ENCODE measurements around the gene KLHL8.
"Not testable (repeated sequence)": the region's sequence is repeated elsewhere in the genome, so short reads cannot be mapped to it uniquely, and the experiment has no call there.

The KLHL8 gene

GRCh38 chr4:87227751-87228151 lies 7.3 kb upstream of the KLHL8 start:
- FAIRE-seq, result no peak

GRCh38 chr4:87225936-87226335 lies 5.5 kb upstream of the KLHL8 start:
- no peak for FAIRE-seq

GRCh38 chr4:87224141-87224923 lies 3.9 kb upstream of the KLHL8 start:
- FAIRE-seq, result no peak

GRCh38 chr4:87219632-87220093 lies 755 bp downstream of the KLHL8 start:
- no peak for FAIRE-seq

GRCh38 chr4:87217235-87217763 lies 3.1 kb downstream of the KLHL8 start:
- FAIRE-seq, result not testable (repeated sequence)

- no peak for FAIRE-seq
Observed at GRCh38 chr4:87216469-87216868, 3.9 kb downstream of the KLHL8 start.

- no peak for FAIRE-seq
Observed at GRCh38 chr4:87213421-87214075, 6.9 kb downstream of the KLHL8 start.

- FAIRE-seq, result peak; percentile 72
Observed at GRCh38 chr4:87211249-87211952, 9.0 kb downstream of the KLHL8 start.

GRCh38 chr4:87209696-87210095 lies 10.7 kb downstream of the KLHL8 start:
- no peak for FAIRE-seq

- FAIRE-seq, result no peak
Observed at GRCh38 chr4:87209182-87209581, 11.2 kb downstream of the KLHL8 start.

- no peak for FAIRE-seq
Observed at GRCh38 chr4:87204559-87204958, 15.9 kb downstream of the KLHL8 start.

GRCh38 chr4:87196927-87197326 lies 23.5 kb downstream of the KLHL8 start:
- no peak for FAIRE-seq

GRCh38 chr4:87196146-87196545 lies 24.3 kb downstream of the KLHL8 start:
- FAIRE-seq, result no peak

GRCh38 chr4:87193958-87194675 lies 26.3 kb downstream of the KLHL8 start:
- FAIRE-seq, result no peak

- no peak for FAIRE-seq
Observed at GRCh38 chr4:87192145-87192919, 28.1 kb downstream of the KLHL8 start.

GRCh38 chr4:87188932-87189331 lies 31.5 kb downstream of the KLHL8 start:
- no peak for FAIRE-seq

- no peak for FAIRE-seq
Observed at GRCh38 chr4:87188048-87188447, 32.4 kb downstream of the KLHL8 start.

- FAIRE-seq, result no peak
Observed at GRCh38 chr4:87185146-87185870, 35.1 kb downstream of the KLHL8 start.

- FAIRE-seq, result no peak
Observed at GRCh38 chr4:87180767-87181166, 39.7 kb downstream of the KLHL8 start.

GRCh38 chr4:87179751-87180150 lies 40.7 kb downstream of the KLHL8 start:
- no peak for FAIRE-seq

GRCh38 chr4:87174672-87175071 lies 45.7 kb downstream of the KLHL8 start:
- FAIRE-seq, result no peak
